ENCODE measurements around the gene CD53. TPM values are rescaled to one million over a fixed set of nuclear protein-coding genes. Genes with fewer than 3 reads are reported as not detected.

Gene CD53
- not detected in 2 replicates for total RNA-seq

GRCh38 chr1:110872745-110873720, at the start of gene CD53:
Gene CD53, plus strand, starts transcription at chr1:110873148. Its CDS starts 18,261 bp downstream, at chr1:110891409.

Other genes starting within 250 kb of the CD53 start
- gene KCNA3, start 198.2 kb upstream of the CD53 start, total RNA-seq: not detected in 2 replicates
- gene LRIF1, start 90.8 kb downstream of the CD53 start, total RNA-seq: 7.3 and 7.7 TPM in 2 replicates